NCI-H82 treated with DMSO at 0.1 percent for 48 hours (cell line): Measurements from ENCODE around the gene GGTLC3.
"Not testable (repeated sequence)": the region's sequence is repeated elsewhere in the genome, so short reads cannot be mapped to it uniquely, and the experiment has no call there.

Experiments
- DNase-seq: peaks from one replicate; lab custom pipeline; 2025; ENCODE audit not compliant: unreplicated experiment; lab: John Stamatoyannopoulos, UW

The GGTLC3 gene

DNA sequence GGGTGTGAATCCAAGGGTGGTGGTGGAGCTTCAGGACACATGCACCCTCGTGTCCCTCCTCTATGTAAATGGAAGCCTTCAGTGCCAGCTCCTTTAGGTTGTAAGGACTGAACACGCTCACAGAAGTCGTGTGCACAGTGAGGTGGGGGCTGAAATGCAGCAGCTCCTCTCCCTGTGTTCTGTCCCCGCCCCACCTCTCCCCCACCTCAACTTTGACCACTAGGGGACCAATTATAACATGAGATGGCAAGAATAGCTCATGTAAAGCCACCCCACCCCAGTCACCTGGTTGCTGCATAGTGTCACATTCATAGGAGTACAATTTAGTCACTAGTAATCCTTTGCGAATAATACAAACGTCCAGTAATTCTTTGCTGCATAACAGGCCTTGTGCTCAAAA is 4.8 kb upstream of the GGTLC3 start:
- not testable (repeated sequence) for DNase-seq

DNA sequence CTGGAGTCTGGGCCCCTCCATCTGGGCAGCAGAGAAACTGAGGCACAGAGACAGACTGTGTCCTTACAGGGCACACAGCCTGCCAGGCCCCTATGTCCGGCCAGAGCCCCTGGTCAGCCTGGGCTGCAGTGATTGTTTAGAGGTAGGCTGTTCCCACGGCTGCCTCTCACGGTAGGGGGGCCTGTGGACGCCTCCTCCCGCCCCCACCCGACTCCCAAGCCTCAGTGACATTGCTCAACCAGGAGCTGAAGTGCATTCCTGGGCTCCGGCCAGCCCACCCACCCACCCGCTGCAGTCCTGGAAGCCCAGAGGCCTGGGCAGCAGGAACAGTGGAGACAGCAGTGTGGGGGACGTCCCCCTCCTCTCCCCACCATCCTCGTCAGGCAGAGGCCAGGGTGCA is 4.5 kb downstream of the GGTLC3 start:
- DNase-seq, result not testable (repeated sequence)

- DNase-seq, result not testable (repeated sequence)
Measured at GRCh38 chr22:18512378-18512777, 5.6 kb downstream of the GGTLC3 start.

DNA sequence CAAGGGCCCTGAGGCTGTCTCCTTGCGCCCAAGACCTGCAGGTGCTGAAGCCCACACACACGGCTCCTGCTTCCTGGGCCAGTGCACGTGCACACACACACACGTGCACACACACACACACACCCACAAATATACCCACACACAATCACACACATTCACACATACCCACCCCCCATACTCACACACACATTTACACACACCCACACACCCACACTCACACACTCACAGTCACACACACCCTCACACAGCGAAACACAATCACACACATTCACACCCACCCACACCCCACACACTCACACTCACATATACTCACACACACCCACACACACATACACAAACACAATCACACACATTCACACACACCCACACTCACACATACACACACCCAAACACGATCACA is 6.6 kb downstream of the GGTLC3 start:
- DNase-seq, result not testable (repeated sequence)

- not testable (repeated sequence) for DNase-seq
Measured at GRCh38 chr22:18496227-18496626, 21.7 kb downstream of the GGTLC3 start.
